Fibroblast of lung (primary cell): ENCODE measurements around the gene KCNH2.

Experiments used
- EZH2 ChIP-seq: IDR thresholded peaks from 2 replicates; pipeline ENCODE4 v1.5.1; 2012; ENCODE audit warnings: low read length, control low read depth, mild to moderate bottlenecking; ENCODE audit errors: missing control alignments
- TF ChIP-seq, protein P1 (sequence below), 2 donors: IDR thresholded peaks in 1 of 2; conservative IDR thresholded peaks in 1 of 2; 1 replicate in 1 of 2; 2 replicates in 1 of 2; pipeline ENCODE4 v1.5.1; 2011 to 2012; ENCODE audit warnings: low read length in 2 of 2, control low read depth in 1 of 2, inconsistent platforms in 1 of 2, low read depth in 1 of 2, mild to moderate bottlenecking in 1 of 2

- TF ChIP-seq, protein P1, sequence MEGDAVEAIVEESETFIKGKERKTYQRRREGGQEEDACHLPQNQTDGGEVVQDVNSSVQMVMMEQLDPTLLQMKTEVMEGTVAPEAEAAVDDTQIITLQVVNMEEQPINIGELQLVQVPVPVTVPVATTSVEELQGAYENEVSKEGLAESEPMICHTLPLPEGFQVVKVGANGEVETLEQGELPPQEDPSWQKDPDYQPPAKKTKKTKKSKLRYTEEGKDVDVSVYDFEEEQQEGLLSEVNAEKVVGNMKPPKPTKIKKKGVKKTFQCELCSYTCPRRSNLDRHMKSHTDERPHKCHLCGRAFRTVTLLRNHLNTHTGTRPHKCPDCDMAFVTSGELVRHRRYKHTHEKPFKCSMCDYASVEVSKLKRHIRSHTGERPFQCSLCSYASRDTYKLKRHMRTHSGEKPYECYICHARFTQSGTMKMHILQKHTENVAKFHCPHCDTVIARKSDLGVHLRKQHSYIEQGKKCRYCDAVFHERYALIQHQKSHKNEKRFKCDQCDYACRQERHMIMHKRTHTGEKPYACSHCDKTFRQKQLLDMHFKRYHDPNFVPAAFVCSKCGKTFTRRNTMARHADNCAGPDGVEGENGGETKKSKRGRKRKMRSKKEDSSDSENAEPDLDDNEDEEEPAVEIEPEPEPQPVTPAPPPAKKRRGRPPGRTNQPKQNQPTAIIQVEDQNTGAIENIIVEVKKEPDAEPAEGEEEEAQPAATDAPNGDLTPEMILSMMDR (conservative IDR thresholded peaks at IDR 0.05 in 1 of 2, IDR thresholded peaks at IDR 0.05 in 1 of 2; ENCODE audit: low read depth in 1 of 2, low read length in 2 of 2): no peak
- TF ChIP-seq EZH2: no peak
Observed at GRCh38 chr7:150916670-150917069, 61.5 kb downstream of the KCNH2 start.
